ENCODE measurements around the gene AKAP7.
"Not testable (repeated sequence)": the region's sequence is repeated elsewhere in the genome, so short reads cannot be mapped to it uniquely, and the experiment has no call there.

The AKAP7 gene

GRCh38 chr6:131325669-131326068 is 190.4 kb downstream of the AKAP7 start:
- H3K4me1 ChIP-seq (ENCODE audit: control insufficient read depth, insufficient read depth, low read length); H3K27ac ChIP-seq (ENCODE audit: low read depth, low read length); H3K36me3 ChIP-seq (ENCODE audit: control insufficient read depth, insufficient read depth, low read length); H3K4me3 ChIP-seq (ENCODE audit: low read length); H3K27me3 ChIP-seq (ENCODE audit: control insufficient read depth, insufficient read depth, low read length); H3K9ac ChIP-seq (ENCODE audit: low read length): not testable (repeated sequence)

- H3K9ac ChIP-seq (ENCODE audit: low read length); H3K36me3 ChIP-seq (ENCODE audit: control insufficient read depth, insufficient read depth, low read length); H3K27me3 ChIP-seq (ENCODE audit: control insufficient read depth, insufficient read depth, low read length); H3K4me3 ChIP-seq (ENCODE audit: low read length); H3K27ac ChIP-seq (ENCODE audit: low read depth, low read length); H3K4me1 ChIP-seq (ENCODE audit: control insufficient read depth, insufficient read depth, low read length): not testable (repeated sequence)
These were observed 193.5 kb downstream of the AKAP7 start for GRCh38 chr6:131328727-131329126.

- Histone ChIP-seq H3K27me3 (ENCODE audit: control insufficient read depth, insufficient read depth, low read length) (no peaks in the 10 kb centered on the region), H3K4me3 (ENCODE audit: low read length) (no peak overlapping the region), H3K9ac (ENCODE audit: low read length) (no peak overlapping the region), H3K27ac (ENCODE audit: low read depth, low read length) (no peak overlapping the region), H3K4me1 (ENCODE audit: control insufficient read depth, insufficient read depth, low read length) (no peaks in the 10 kb centered on the region), H3K36me3 (ENCODE audit: control insufficient read depth, insufficient read depth, low read length) (no peaks in the 10 kb centered on the region)
These were observed 195.9 kb downstream of the AKAP7 start for GRCh38 chr6:131331151-131331550.

- Histone ChIP-seq H3K9ac (ENCODE audit: low read length) (no peak overlapping the region), H3K27me3 (ENCODE audit: control insufficient read depth, insufficient read depth, low read length) (no peaks in the 10 kb centered on the region), H3K4me1 (ENCODE audit: control insufficient read depth, insufficient read depth, low read length) (no peaks in the 10 kb centered on the region), H3K27ac (ENCODE audit: low read depth, low read length) (no peak overlapping the region), H3K4me3 (ENCODE audit: low read length) (no peak overlapping the region), H3K36me3 (ENCODE audit: control insufficient read depth, insufficient read depth, low read length) (no peaks in the 10 kb centered on the region)
These were observed 196.9 kb downstream of the AKAP7 start for GRCh38 chr6:131331873-131332781.
